ENCODE results near the gene S100A13.

DNA sequence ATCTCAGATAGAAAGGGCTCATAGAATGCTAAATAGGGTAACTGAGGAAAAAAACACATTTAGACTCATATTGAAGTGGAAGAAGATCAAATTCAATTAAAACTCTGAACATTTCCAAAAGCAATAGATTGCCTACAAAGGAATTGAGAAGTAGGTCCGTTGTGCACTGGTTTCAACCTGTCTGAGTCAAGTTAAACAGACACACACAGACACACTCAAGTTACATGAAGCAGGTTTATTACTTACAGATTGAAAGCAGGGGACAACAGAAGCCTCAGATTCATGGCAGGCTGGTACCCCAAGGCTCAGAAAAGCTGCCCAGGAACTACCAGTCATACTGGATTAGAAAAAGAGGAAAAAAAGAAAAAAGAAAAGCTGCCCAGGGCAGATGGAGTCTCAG, 41.0 kb downstream of the S100A13 start:
- TF ChIP-seq CTCF (IDR thresholded peaks at IDR 0.05 in 4 of 5, conservative IDR thresholded peaks at IDR 0.05 in 1 of 5) (no peak), POLR2A (IDR thresholded peaks at IDR 0.05) (no peak)
